GM23248 (cell line): Measurements from ENCODE around the gene YWHAG.

Experiments used
- EZH2 ChIP-seq: fragments of 200-600 bp; sonication (generic); IDR thresholded peaks from 2 replicates; pipeline ENCODE4 v1.6.1; 2018; ENCODE audit warnings: antibody characterized with exemption, mild to moderate bottlenecking; ENCODE audit not compliant: insufficient read depth, poor library complexity, severe bottlenecking
- EZH2phosphoT487 ChIP-seq: fragments of 200-600 bp; sonication (generic); IDR thresholded peaks from 2 replicates; pipeline ENCODE4 v1.6.1; 2018; ENCODE audit warnings: antibody characterized with exemption, moderate library complexity, mild to moderate bottlenecking, low read depth; ENCODE audit not compliant: insufficient read depth

GRCh38 chr7:76286842-76287403 is 71.9 kb downstream of the YWHAG start:
- TF ChIP-seq EZH2 (no peak), EZH2phosphoT487 (no peak)
